Hepatocyte (in vitro differentiated cells): Measurements from ENCODE around the gene PTPN11.

Experiments used
- EZH2 ChIP-seq: fragments of 200-600 bp; sonication (generic); IDR thresholded peaks from 2 replicates; pipeline ENCODE4 v1.6.1; 2016; ENCODE audit warnings: antibody characterized with exemption, mild to moderate bottlenecking, borderline replicate concordance
- EZH2phosphoT487 ChIP-seq: fragments of 200-600 bp; sonication (generic); IDR thresholded peaks from one replicate; pipeline ENCODE4 v1.6.1; 2018; ENCODE audit warnings: antibody characterized with exemption, mild to moderate bottlenecking, low read depth, moderate library complexity; ENCODE audit not compliant: unreplicated experiment, severe bottlenecking
- TF ChIP-seq, protein P1 (sequence below): fragments of 200-600 bp; sonication (generic); IDR thresholded peaks from 2 replicates; pipeline ENCODE4 v1.5.1; 2016; ENCODE audit warnings: antibody characterized with exemption, mild to moderate bottlenecking; ENCODE audit not compliant: poor library complexity

DNA sequence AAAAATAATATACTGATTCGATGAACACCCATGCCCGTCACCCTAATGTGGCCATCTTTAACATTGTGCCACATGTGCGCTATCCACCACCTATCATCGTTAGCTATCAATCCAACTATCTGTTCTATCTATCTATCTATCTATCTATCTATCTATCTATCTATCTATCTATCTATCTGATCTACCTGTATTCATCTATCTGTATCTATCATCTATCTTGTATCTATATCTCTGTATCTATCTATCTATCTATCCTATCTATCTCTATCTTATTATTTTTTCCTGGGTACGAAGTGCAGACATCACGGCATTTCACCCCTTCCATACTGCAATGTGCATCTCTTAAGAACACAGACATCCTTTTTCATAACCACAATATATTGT lies 106.7 kb downstream of the PTPN11 start:
- TF ChIP-seq, protein P1, sequence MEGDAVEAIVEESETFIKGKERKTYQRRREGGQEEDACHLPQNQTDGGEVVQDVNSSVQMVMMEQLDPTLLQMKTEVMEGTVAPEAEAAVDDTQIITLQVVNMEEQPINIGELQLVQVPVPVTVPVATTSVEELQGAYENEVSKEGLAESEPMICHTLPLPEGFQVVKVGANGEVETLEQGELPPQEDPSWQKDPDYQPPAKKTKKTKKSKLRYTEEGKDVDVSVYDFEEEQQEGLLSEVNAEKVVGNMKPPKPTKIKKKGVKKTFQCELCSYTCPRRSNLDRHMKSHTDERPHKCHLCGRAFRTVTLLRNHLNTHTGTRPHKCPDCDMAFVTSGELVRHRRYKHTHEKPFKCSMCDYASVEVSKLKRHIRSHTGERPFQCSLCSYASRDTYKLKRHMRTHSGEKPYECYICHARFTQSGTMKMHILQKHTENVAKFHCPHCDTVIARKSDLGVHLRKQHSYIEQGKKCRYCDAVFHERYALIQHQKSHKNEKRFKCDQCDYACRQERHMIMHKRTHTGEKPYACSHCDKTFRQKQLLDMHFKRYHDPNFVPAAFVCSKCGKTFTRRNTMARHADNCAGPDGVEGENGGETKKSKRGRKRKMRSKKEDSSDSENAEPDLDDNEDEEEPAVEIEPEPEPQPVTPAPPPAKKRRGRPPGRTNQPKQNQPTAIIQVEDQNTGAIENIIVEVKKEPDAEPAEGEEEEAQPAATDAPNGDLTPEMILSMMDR, result no peak
- TF ChIP-seq EZH2, result no peak
- no peak for TF ChIP-seq EZH2phosphoT487
